IPS-NIHi7 (cell line): ENCODE results near the gene APBB2.

Source experiments
- DNase-seq: peaks from one replicate; pipeline ENCODE4 v3.0.0; 2012; ENCODE audit warnings: mixed read lengths; ENCODE audit errors: extremely low spot score

APBB2 gene

DNA sequence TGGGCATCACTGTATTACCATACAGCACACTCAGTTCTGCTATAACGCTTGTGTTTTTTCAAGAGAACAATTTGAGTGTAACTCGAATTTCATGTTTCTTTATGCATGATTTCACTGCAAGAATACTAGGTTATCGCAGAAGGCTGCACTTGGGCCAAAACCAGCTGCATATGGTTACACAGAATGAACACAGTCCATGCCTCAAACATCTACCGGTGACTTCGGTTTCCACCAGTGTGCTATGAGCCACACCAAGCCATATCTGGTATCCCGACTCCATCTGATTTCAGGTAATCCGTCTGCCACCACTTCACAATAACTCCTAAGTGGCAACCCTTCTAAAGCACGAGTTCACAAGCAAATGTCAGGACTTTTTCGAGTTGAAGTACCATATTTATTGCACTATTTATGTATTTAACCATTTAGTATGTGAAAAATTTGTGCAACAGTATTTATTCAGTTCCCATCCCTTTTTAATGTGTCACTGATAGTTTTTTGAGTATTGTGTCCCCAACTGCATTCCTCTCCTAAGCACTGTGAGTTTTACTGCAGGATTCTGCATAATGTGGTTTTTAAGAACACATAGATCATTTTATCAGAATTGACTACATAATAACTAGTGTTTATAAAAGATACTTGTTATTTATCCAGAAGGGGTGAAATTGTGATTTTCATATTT is 111.8 kb downstream of the APBB2 start:
- DNase-seq, result no peak

DNA sequence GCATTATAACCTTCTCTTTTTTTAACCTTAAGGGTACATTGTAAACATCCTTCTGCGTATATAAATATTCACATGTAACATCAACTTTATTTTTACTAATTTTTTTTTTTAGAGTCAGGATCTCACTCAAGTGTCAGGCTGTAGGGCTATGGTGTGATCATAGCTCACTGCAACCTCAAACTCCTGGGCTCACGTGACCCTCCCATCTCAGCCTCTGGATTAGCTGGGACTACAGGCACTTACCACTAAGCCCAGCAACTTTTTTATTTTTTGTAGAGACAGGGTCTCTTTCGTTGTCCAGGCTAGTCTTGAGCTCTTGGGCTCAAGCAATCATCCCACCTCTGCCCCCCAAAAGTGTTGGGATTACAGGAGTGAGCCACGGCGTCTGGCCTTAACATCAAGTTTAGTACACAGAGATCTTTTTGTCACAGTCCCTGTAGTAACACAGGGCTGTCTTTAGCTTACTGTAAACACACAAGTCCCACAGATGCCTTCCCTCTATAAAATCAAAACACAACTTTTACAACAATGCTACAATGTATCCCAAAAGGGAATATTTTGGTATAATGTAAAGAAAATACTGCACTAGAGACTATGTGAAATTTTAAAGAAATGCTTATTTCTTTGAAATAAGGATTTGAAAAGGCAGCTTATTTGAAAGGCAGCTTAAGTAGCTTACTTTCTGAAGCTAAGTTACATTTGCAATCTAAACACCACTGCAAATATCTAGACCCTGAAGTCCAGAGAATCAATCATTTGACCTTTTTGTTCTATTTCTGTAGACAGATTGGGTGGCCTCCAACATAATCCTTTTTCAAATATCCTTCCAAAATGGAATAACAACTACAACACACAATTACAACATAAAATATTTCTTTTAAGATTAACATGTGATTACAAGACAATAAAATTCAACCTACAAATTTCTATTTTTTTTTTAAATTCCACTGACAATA is 116.0 kb downstream of the APBB2 start:
- no peak for DNase-seq

DNA sequence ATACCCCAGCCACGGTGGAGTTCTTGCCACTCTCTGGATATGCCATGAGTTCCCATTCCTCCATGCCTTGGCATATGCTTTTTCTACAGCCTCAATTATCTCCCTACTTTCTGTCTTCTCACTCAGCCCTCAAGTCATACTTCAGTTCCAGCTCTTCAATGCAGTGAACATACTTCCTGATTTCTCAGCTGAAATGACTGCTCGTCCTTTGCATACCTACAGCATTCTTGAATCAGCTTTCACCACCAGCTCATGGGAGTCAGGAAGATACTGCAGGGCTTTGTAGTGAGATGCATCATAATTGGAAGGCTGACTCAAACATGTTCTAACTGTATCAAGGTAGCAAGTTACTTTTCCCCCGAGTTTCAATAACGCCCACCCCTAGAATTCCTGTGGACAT is 118.4 kb downstream of the APBB2 start:
- DNase-seq, result no peak

DNA sequence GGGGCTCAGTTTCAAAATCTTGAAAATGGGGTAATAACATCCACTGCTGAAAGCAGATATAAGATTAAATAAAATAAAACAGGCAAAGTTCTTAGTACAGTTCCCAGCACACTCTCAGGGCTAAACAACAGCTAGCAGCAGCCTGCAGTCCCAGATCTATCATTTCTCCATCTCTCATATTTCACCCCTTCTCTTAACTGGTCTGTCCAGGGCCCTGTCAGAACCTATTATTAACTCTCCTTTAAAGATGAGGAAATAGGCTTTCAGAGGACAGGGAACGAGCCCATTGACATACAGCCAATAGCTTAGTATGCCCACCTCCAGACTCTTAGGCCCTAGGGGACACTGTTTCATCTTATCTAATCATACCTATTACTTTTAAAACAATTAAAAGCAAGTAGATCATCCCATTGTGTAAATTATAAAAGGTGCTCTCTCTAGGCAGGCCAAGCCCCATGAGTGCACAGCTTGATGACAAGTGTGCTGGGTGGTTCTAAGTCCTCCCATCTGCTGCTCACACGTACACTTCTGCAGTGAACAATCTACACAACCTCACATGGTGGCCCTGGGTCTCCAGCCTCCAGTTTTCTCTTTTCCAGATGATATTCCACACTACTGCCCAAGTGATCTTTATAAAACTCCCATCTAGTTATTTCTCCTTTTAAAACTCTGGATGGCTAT is 119.0 kb downstream of the APBB2 start:
- DNase-seq, result no peak

DNA sequence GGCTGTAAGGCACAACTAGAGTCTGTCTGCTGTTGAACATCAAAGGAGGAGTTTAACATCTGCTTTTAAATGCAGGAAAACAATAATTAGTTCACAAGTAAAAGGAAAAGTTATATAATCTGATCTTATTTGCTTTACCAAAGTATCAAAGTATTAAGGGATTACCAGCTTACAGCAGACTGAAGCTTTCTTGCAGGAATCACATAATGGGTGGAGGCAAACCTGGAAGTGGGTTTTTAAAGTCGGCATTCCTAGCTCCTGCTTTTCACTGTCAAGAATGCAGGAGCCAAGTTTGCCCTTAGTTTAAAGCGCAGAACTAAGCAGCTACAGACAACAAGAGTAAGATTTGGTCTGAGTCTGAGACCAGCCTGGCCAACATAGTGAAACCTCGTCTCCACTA is 122.2 kb downstream of the APBB2 start:
- DNase-seq, result no peak

DNA sequence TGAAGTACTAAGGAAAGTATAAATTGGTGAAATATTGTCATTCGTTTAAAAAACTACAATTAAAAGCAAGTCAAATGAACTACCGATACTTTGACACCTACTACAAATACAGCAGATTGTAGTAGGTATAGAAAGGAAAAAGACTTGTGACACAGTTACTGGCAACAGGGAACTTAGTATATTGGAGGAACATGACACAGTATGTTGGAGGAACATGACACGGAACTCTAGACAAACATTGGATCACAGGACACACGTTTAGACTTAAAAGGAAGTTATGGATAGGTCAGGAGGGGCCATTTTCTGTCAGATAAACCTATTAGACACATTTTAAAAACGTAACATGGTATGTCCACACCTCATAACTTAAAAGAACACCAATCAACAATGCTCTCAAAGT is 132.5 kb downstream of the APBB2 start:
- no peak for DNase-seq

DNA sequence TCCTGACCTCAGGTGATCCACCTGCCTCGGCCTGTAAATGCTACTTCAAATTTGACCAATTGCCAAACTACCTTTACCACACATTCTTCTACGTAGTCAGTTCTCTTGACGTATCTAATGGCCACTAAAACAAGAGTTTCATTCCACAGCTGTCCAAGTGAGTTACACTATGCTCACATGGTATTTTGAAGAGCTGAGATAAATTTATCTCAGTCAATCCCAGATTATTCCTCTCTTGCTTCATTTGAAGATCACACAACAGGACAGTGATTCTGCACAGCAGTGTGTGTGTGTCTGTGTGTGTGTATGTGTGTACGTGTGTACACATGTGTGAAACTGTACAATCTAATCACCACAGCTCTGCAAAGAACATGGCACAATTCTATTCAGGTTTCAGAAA is 133.4 kb downstream of the APBB2 start:
- no peak for DNase-seq

DNA sequence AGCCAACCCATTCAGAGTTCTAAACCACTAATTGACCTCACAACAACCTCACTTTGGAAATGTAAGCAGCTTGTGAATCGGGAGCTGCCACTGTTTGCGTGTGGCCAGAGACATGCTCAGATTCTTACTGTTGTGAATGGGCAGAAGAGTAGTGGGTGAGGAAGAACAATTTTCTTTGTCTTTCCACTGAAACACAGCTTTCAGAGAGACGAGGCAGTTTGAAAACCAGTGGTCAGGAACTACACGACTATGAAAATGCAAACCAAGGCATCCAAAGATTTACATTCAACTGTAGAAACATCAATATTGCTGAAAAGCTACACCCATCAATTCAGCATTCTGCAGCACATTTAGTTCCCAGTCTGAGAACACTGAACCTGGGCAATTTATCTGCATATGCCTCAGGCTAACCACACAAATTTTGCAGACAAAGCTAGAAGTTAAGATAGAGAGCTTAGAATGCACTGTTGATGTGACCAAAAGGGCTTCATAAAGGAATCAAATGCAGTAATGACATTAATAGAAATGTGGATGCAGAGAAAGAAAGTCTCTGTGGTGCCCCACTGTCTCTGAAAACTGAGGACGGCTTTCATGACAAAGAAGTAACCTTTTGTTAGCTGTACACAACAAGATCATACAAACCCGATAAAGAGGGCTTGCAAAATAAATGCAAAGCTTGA is 134.3 kb downstream of the APBB2 start:
- no peak for DNase-seq

DNA sequence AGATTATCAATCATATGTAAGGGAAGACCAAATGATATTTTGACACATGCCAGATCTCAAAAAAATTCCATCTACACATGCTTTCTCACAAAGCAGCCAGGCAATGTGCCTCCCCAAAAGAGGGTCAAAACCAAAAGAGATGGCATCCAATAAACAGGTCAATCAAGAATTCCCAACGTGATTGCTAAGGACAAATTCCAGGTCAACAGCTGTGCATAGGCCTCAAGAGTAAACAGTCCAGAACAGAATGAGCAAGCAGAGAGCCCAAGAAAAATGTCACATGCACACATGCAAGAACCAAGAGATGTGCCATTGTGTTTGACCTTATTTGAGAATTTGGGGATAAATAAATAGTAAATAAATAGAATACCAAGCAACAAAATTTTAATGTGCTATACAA is 136.7 kb downstream of the APBB2 start:
- no peak for DNase-seq

DNA sequence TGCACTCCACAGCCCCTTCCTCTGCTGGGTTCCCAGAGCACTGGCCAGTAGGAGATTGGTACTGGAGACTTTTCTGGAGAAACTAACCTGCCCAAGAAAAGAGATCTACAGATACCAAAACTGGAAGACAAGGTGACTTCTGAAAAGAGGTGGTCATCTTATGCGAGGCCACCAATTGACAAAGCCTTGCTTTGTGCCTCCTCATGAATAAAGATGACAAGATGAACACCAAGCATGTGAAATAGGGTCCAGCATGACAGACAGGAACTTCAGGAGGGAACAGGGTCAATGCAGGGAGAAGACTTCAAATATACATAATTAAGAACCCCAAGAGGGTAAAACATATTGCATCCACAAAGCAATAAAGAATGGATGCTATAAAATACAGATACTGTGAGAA is 137.9 kb downstream of the APBB2 start:
- DNase-seq, result no peak

DNA sequence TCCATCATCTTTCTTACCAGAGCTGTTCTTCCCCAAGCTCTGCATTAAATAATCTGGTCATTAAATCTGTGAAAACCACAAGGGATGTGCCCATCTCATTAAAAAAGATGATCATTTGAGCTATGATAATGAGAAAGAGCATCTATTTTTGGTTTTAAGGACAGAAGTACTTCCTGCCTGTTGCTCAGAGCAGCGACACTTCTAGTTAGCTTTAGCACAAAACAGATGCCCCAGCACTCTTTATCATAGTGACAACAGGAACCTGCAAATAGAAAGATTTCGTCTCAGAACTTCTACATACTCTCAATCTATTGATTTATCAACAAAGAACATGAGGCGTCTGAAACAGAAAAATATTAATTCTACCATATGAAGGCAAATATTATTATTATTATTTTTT is 140.1 kb downstream of the APBB2 start:
- no peak for DNase-seq

DNA sequence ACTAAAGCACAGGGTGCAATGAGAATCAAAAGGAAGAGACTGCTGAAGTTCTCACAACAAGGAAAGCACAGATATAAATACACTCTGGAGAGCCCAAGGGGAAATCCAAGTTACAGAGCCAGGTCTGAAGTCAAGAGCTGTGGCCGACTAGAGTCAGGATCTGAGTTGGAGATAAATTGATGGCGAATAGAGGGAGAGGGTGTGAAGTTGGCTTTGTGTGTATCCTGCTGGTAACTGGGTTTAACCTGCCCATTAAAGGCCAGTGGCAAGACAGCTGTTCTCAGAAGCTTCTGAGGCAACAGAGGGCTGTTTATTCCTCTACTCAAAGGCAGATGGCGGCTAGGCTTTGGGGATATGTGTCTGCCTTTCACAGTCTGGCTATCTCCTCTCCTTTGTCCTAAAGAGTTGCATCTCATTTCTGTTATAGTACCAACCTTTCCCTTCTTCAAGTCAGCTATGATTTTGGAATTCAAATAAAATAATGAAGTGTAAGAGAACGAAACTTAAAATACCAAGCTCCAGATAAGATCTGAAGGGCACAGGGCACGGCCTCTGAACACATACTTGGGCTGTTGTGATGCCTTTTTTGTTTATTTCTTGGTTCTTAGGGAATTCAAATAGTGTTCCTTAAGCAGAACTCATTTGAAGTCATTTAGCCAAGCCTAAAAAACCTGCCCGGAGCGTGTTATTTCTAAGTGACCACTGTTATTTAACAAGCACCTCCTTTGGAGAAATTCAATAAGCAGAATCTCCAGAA is 142.1 kb downstream of the APBB2 start:
- no peak for DNase-seq

DNA sequence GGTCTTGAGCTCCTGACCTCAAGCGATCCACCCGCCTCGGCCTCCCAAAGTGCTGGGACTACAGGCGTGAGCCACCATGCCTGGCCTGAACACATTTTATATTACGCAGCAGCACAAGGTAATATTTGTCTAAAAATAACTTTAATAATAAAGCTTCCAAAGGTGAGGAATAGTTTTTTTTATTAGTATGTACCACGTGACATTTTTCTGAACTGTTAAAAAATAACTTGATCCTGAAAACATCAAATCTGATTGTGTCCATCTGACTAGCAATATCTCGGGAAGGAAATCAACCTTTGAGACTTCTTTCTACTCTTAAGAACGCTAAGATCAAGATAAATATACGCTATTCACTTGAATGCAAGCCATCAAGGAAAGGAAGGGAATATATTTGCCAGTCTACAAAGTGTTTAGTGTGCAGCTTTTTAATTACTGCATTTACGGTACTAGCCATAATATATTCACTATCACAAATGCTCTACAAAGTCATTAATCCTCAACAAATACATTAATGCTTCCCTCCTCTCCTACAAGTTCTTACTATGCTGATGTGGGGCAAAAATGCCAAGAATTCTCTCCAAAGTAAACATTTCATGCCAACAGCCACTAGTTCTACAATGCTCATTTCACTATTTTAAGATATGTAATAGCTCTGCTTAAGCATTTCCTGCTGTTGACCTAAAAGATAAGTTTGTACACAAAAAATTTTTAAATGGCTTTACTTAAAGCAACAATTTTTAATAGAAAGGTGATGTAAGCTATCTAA is 143.6 kb downstream of the APBB2 start:
- DNase-seq, result no peak

DNA sequence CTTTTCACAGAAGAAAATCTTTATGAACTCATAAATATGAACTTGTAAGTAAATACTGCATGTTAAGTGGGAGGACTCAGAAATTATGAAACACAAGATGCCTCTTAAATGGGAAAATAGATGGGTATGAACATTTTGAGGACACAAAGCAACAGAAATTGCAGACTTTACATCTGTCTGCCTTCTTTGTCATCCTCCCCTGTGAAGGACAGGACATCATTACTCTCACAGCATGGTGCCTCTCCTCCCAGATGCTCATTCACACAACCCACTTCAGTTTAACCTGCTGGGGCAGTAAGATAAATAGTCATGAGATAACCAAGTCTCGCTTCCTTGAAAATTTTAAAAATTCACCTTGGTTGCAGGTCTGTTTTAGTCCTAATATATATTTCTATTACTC is 144.5 kb downstream of the APBB2 start:
- peak; percentile 50 for DNase-seq

DNA sequence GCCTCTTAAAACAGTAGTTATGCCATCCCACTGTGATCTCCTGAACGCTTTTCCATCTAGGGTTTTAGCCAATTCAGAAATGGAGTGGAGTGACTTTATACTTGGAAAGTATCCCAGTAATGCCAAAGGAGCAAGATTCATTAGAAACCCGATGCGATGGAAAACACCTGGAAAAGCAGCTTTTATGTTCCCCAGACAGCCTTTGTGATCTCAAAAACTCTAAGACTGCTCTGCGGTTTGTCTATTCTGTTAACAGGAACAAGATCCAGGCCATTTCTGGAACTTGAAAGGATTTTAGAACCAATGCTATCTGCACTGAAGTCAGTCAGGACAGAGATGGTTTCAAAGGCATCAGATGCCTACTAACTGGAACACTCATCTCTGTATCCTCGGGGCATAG is 145.1 kb downstream of the APBB2 start:
- no peak for DNase-seq

DNA sequence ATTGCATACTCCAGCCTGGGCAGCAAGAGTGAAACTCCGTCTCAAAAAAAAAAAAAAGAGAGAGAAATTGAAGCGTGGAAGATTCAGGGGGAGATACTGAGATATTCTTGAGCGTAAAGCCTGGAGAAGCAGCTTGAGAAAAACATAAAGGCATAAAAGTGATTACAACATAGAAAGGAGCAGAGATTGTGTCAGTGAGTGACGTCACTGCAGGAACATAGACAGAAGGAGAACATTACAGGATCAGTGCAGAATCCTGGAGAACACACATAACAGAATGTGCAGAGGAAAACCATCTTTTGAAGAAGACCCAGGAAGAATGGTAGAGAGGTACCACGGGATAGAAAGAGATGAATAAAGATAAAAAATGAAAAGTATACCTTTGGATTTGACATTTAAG is 147.0 kb downstream of the APBB2 start:
- DNase-seq, result no peak

DNA sequence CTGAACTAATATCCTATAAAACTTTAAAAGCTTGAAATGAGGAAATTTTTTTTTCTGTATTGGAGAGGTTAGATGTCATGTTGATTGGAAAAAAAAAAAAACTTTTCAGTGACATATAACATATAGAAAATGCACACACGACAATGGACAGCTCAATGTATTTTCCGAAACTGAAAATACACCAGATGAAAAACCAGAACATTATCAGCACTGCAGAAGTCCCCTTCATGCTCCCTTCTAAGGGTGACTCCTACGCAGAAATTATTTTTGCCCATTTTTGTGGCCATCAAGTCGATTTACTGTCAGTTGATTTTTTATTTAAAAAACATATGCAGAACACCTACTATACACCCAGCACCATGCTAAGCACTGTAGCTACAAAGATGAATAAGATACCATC is 148.3 kb downstream of the APBB2 start:
- DNase-seq, result no peak

DNA sequence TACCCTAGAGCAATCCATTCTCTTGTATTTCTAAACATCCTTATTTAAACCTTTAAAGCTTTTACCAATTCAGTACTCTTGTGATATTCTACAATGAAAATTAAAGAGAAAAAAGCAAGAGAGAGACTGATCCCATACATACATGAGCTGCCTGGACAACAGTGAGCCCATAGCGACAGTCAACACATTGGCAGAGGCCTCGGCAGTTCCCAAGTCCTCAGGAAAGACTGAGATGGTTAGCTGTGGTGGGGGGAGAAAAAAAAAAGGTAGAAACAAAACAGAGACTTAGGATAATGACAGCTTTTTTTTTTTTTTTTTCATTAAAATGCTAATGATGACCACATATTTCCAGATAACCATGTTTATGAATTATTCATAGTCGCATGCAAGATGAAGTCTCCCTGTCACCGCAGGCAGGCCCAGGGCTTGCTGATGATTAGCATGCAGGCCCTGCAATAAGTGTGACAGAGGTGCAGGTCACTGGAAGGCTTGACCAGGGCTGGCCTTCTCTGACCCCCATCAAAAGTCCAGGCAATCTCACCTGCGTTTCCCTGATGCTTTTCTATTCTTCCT is 148.8 kb downstream of the APBB2 start:
- no peak for DNase-seq

DNA sequence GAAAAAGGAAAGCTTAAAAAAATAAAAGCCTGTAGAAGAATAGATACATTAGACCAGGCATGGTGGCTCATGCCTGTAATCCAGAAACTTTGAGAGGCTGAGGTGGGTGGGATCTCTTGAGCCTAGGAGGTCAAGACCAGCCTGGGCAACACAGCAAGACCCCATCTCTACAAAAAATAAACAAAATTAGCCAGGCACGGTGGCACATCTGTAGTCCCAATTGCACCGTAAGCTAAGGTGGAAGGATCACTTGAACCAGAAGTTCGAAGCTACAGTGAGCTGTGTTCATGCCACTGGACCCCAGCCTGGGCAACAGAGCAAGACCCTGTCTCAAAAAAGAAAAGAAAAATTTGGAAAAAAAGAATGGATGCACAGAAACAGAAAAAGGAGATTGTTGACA is 149.4 kb downstream of the APBB2 start:
- no peak for DNase-seq

DNA sequence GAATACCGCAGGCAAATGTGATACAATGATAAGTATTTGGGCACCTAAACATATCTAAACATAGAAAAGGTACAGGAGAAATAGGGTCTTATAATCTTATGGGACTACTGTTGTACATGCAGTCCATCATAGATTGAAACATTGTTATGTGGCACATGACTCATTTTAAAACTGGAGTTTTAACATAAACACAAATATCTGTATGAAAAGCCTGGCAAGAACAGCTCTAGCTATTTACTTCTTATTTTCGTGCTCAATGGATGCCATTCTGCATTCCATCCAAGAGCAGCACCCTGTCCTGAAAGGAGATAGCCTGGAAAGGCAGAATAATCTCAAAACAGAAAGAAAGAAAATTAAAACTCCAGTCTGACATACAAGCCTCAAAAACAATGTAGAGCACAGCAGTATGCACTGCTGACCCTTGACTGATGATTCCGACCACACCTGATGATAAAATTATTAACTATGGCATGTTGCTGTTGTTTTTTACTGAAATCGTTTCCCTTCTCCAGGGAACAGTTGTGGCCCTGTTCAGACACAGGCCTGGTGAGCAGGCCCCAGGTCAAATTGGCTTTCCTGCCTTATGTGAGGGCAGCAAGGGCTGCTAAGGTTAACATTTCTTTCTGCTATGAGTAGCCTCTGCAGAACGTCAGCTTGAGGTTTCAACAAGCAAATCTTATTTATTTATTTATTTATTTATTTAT is 152.7 kb downstream of the APBB2 start:
- DNase-seq, result no peak
